Upper lobe of left lung (tissue), 4 donors: ENCODE data around the gene DDX1.

Experiments used
- CTCF ChIP-seq, 6 experiments: fragments of 450-650 bp in 4 of 6; fragments of 200-600 bp in 2 of 6; sonication (generic) in 2 of 6; IDR thresholded peaks; one replicate each; pipeline ENCODE4 v1.5.1; 2016 to 2019; ENCODE audit warnings: antibody characterized with exemption in 6 of 6
- POLR2A ChIP-seq, 4 donors: fragments of 450-650 bp; IDR thresholded peaks; one replicate each; pipeline ENCODE4 v1.5.1; 2016 to 2017; ENCODE audit warnings: antibody characterized with exemption in 4 of 4, mild to moderate bottlenecking in 2 of 4

- TF ChIP-seq CTCF (IDR thresholded peaks at IDR 0.05) (no peak), POLR2A (IDR thresholded peaks at IDR 0.05) (no peak)
Observed at GRCh38 chr2:15641530-15641982, 49.9 kb downstream of the DDX1 start.
